HepG2 (cell line): ENCODE results near the gene PEPD. TPM values are rescaled to one million over a fixed set of nuclear protein-coding genes. Genes with fewer than 3 reads are reported as not detected.

Experiments
- AGO2 ChIP-seq: fragments of 200-400 bp; formaldehyde crosslinking; optimal IDR thresholded peaks from 2 replicates; pipeline ENCODE3; 2017; ENCODE audit warnings: mild to moderate bottlenecking, low read depth, low read length, moderate library complexity
- BRF2 ChIP-seq: sonication (generic); formaldehyde crosslinking; IDR thresholded peaks from 2 replicates; pipeline ENCODE4 v1.8.1; 2022; ENCODE audit warnings: mild to moderate bottlenecking, missing genetic modification reagents
- DBP ChIP-seq: sonication (generic); formaldehyde crosslinking; IDR thresholded peaks from 2 replicates; pipeline ENCODE4 v1.4.0; 2020; ENCODE audit warnings: missing genetic modification reagents; ENCODE audit errors: not compliant biosample characterization
- PATZ1 ChIP-seq: sonication (generic); formaldehyde crosslinking; IDR thresholded peaks from 2 replicates; pipeline ENCODE4 v1.4.0; 2020; ENCODE audit warnings: missing genetic modification reagents
- PHF8 ChIP-seq: sonication (generic); formaldehyde crosslinking; IDR thresholded peaks from 2 replicates; pipeline ENCODE4 v1.5.0; 2020; ENCODE audit warnings: missing genetic modification reagents
- PREB ChIP-seq: sonication (generic); formaldehyde crosslinking; IDR thresholded peaks from 2 replicates; pipeline ENCODE4 v1.4.0; 2020; ENCODE audit warnings: missing genetic modification reagents
- SNRNP70 ChIP-seq: fragments of 200-400 bp; formaldehyde crosslinking; IDR thresholded peaks from 2 replicates; pipeline ENCODE4 v1.6.1; 2017; ENCODE audit warnings: mild to moderate bottlenecking, low read depth, low read length, moderate library complexity
- TBP ChIP-seq: sonication (generic); formaldehyde crosslinking; IDR thresholded peaks from 2 replicates; pipeline ENCODE4 v1.5.0; 2020; ENCODE audit warnings: missing genetic modification reagents
- ZBTB42 ChIP-seq: sonication (generic); formaldehyde crosslinking; IDR thresholded peaks from 2 replicates; pipeline ENCODE4 v1.5.0; 2020; ENCODE audit warnings: mild to moderate bottlenecking, missing genetic modification reagents
- ZFYVE20 ChIP-seq: sonication (generic); formaldehyde crosslinking; IDR thresholded peaks from 2 replicates; pipeline ENCODE4 v1.8.0; 2023; ENCODE audit warnings: low read depth, mild to moderate bottlenecking, moderate library complexity, missing genetic modification reagents, borderline replicate concordance
- ZKSCAN5 ChIP-seq: sonication (generic); formaldehyde crosslinking; IDR thresholded peaks from 2 replicates; pipeline ENCODE4 v1.5.1; 2020; ENCODE audit warnings: mild to moderate bottlenecking, missing genetic modification reagents
- ZNF225 ChIP-seq: sonication (generic); formaldehyde crosslinking; IDR thresholded peaks from 2 replicates; pipeline ENCODE4 v1.4.0; 2020; ENCODE audit warnings: mild to moderate bottlenecking, missing genetic modification reagents
- ZNF251 ChIP-seq: sonication (generic); formaldehyde crosslinking; IDR thresholded peaks from 2 replicates; pipeline ENCODE4 v1.9.0; 2021; ENCODE audit warnings: mild to moderate bottlenecking, missing genetic modification reagents
- ZNF274 ChIP-seq: sonication (generic); formaldehyde crosslinking; IDR thresholded peaks from 2 replicates; pipeline ENCODE4 v1.5.1; 2020; ENCODE audit warnings: mild to moderate bottlenecking, missing genetic modification reagents
- ZNF276 ChIP-seq: sonication (generic); formaldehyde crosslinking; IDR thresholded peaks from 2 replicates; pipeline ENCODE4 v1.4.0; 2020; ENCODE audit warnings: mild to moderate bottlenecking, low read depth, missing genetic modification reagents
- ZNF33A ChIP-seq: sonication (generic); formaldehyde crosslinking; IDR thresholded peaks from 2 replicates; pipeline ENCODE4 v1.5.1; 2020; ENCODE audit warnings: missing genetic modification reagents, mild to moderate bottlenecking, moderate library complexity, borderline replicate concordance
- ZNF432 ChIP-seq: sonication (generic); formaldehyde crosslinking; IDR thresholded peaks from 2 replicates; pipeline ENCODE4 v1.5.0; 2020; ENCODE audit warnings: missing genetic modification reagents, mild to moderate bottlenecking, borderline replicate concordance
- ZNF496 ChIP-seq: sonication (generic); formaldehyde crosslinking; IDR thresholded peaks from 2 replicates; pipeline ENCODE4 v1.8.1; 2023; ENCODE audit warnings: mild to moderate bottlenecking, moderate library complexity, missing genetic modification reagents; ENCODE audit not compliant: insufficient replicate concordance
- polyA plus RNA-seq, 8 experiments: library from polyadenylated mRNA; depleted of rRNA in 3 of 8; stranded (reverse) in 7 of 8; unstranded in 1 of 8; fragments of >200 nt; fragmentation: Illumina TruSeq in 4 of 8; extraction: Trizol in 4 of 8; gene quantifications; 2 replicates each; pipeline versions ENCODE4 v1.2.1 to v1.2.3, GENCODE V29; 2011 to 2016; ENCODE audit warnings: low read depth in 4 of 8, missing spikeins in 1 of 8, mixed read lengths in 1 of 8; ENCODE audit not compliant: insufficient read depth in 1 of 8
- total RNA-seq, 5 experiments: library from RNA; depleted of rRNA; stranded (reverse); fragments of >200 nt; fragmentation: Illumina TruSeq; extraction: Trizol; gene quantifications; 2 replicates each; pipeline ENCODE4 v1.2.3, GENCODE V29; 2016; ENCODE audit warnings: low read depth in 1 of 5

Gene PEPD
- total and polyA plus RNA-seq, 2 of the 13 experiments (the other 11 are each of a cell fraction or from before 2014, with no cell fraction given): 60.7 to 75.1 TPM

- TF ChIP-seq BRF2 (CRISPR knock-in tag) (no peak), PREB (CRISPR knock-in tag) (no peak), ZBTB42 (CRISPR knock-in tag) (peak; percentile 83), ZNF432 (CRISPR knock-in tag) (no peak), PHF8 (CRISPR knock-in tag) (peak; percentile 59), ZKSCAN5 (CRISPR knock-in tag) (no peak), ZNF225 (CRISPR knock-in tag) (no peak), ZNF33A (no peak), DBP (CRISPR knock-in tag) (no peak), ZNF496 (CRISPR knock-in tag) (no peak), AGO2 (no peak), ZNF251 (CRISPR knock-in tag) (no peak), ZNF276 (CRISPR knock-in tag) (no peak; the same call in 1 of the 2 replicates), SNRNP70 (no peak), ZFYVE20 (CRISPR knock-in tag) (0 out of 2 replicates have a peak, but pooled peaks have one; percentile 53), ZNF274 (CRISPR knock-in tag) (0 out of 2 replicates have a peak, but pooled peaks have one; percentile 20), TBP (no peak), PATZ1 (peak; percentile 99)
Observed at GRCh38 chr19:33396701-33397535, 124.7 kb downstream of the PEPD start (continued).
